ENCODE data around the gene SSBP4.
A peak's percentile ranks its signal among the peaks of the same experiment; 100 is the strongest.
"Not testable (repeated sequence)": the region's sequence is repeated elsewhere in the genome, so short reads cannot be mapped to it uniquely, and the experiment has no call there.

SSBP4 gene

GRCh38 chr19:18419195-18419698 is at the start of gene SSBP4:
SSBP4 (plus strand) TSS chr19:18419398; CDS start chr19:18419649, 251 bp downstream.
- Histone ChIP-seq H3K9me3 (ENCODE audit: control insufficient read depth, low read length) (no peaks in the 10 kb centered on the region), H3K4me1 (ENCODE audit: control insufficient read depth, insufficient read depth, low read length) (peaks cover 48% of the 10 kb centered on the region), H3K36me3 (ENCODE audit: control insufficient read depth, insufficient read depth, low read length, severe bottlenecking) (no peaks in the 10 kb centered on the region), H3K9ac (ENCODE audit: low read length) (peak within 1 kb of the TSS; percentile 85), H3K27me3 (replicated peaks; ENCODE audit: control insufficient read depth, insufficient read depth, low read length) (no peaks in the 10 kb centered on the region), H3K4me3 (ENCODE audit: low read length) (peak within 1 kb of the TSS; percentile 81)
- DNase-seq (ENCODE audit: low read depth), result peak; percentile 89

- H3K9me3 ChIP-seq (ENCODE audit: control insufficient read depth, low read length), result no peaks in the 10 kb centered on the region
- peak overlapping the region; percentile 30 for H3K4me3 ChIP-seq (ENCODE audit: low read length)
- no peaks in the 10 kb centered on the region for H3K27me3 ChIP-seq (replicated peaks; ENCODE audit: control insufficient read depth, insufficient read depth, low read length)
- no peaks in the 10 kb centered on the region for H3K36me3 ChIP-seq (ENCODE audit: control insufficient read depth, insufficient read depth, low read length, severe bottlenecking)
- peaks cover 20% of the 10 kb centered on the region for H3K4me1 ChIP-seq (ENCODE audit: control insufficient read depth, insufficient read depth, low read length)
- peak overlapping the region; percentile 63 for H3K9ac ChIP-seq (ENCODE audit: low read length)
- no peak for DNase-seq (ENCODE audit: low read depth)
Measured at GRCh38 chr19:18373407-18373891, 45.7 kb upstream of the SSBP4 start.

- no peaks in the 10 kb centered on the region for H3K36me3 ChIP-seq (ENCODE audit: control insufficient read depth, insufficient read depth, low read length, severe bottlenecking)
- H3K4me3 ChIP-seq (ENCODE audit: low read length), result peak overlapping the region; percentile 42
- H3K9me3 ChIP-seq (ENCODE audit: control insufficient read depth, low read length), result no peaks in the 10 kb centered on the region
- peak; percentile 82 for DNase-seq (ENCODE audit: low read depth)
- H3K27me3 ChIP-seq (replicated peaks; ENCODE audit: control insufficient read depth, insufficient read depth, low read length), result no peaks in the 10 kb centered on the region
- peak overlapping the region; percentile 63 for H3K9ac ChIP-seq (ENCODE audit: low read length)
- H3K4me1 ChIP-seq (ENCODE audit: control insufficient read depth, insufficient read depth, low read length), result peaks cover 25% of the 10 kb centered on the region
Measured at GRCh38 chr19:18373892-18374629, 45.1 kb upstream of the SSBP4 start.

- no peaks in the 10 kb centered on the region for H3K9me3 ChIP-seq (ENCODE audit: control insufficient read depth, low read length)
- H3K9ac ChIP-seq (ENCODE audit: low read length), result no peak overlapping the region
- no peaks in the 10 kb centered on the region for H3K27me3 ChIP-seq (replicated peaks; ENCODE audit: control insufficient read depth, insufficient read depth, low read length)
- DNase-seq (ENCODE audit: low read depth), result no peak
- H3K4me1 ChIP-seq (ENCODE audit: control insufficient read depth, insufficient read depth, low read length), result peaks cover 34% of the 10 kb centered on the region
- no peaks in the 10 kb centered on the region for H3K36me3 ChIP-seq (ENCODE audit: control insufficient read depth, insufficient read depth, low read length, severe bottlenecking)
- no peak overlapping the region for H3K4me3 ChIP-seq (ENCODE audit: low read length)
Measured at GRCh38 chr19:18377026-18377425, 42.2 kb upstream of the SSBP4 start.

GRCh38 chr19:18379803-18380747 is 39.1 kb upstream of the SSBP4 start:
- DNase-seq (ENCODE audit: low read depth), result no peak
- no peaks in the 10 kb centered on the region for H3K36me3 ChIP-seq (ENCODE audit: control insufficient read depth, insufficient read depth, low read length, severe bottlenecking)
- no peak overlapping the region for H3K4me3 ChIP-seq (ENCODE audit: low read length)
- H3K9ac ChIP-seq (ENCODE audit: low read length), result peak overlapping the region; percentile 32
- H3K9me3 ChIP-seq (ENCODE audit: control insufficient read depth, low read length), result no peaks in the 10 kb centered on the region
- H3K27me3 ChIP-seq (replicated peaks; ENCODE audit: control insufficient read depth, insufficient read depth, low read length), result no peaks in the 10 kb centered on the region
- H3K4me1 ChIP-seq (ENCODE audit: control insufficient read depth, insufficient read depth, low read length), result peaks cover 22% of the 10 kb centered on the region

- H3K27me3 ChIP-seq (replicated peaks; ENCODE audit: control insufficient read depth, insufficient read depth, low read length), result no peaks in the 10 kb centered on the region
- no peak for DNase-seq (ENCODE audit: low read depth)
- H3K36me3 ChIP-seq (ENCODE audit: control insufficient read depth, insufficient read depth, low read length, severe bottlenecking), result no peaks in the 10 kb centered on the region
- no peaks in the 10 kb centered on the region for H3K9me3 ChIP-seq (ENCODE audit: control insufficient read depth, low read length)
- H3K4me1 ChIP-seq (ENCODE audit: control insufficient read depth, insufficient read depth, low read length), result peaks cover 22% of the 10 kb centered on the region
- H3K9ac ChIP-seq (ENCODE audit: low read length), result peak overlapping the region; percentile 32
- H3K4me3 ChIP-seq (ENCODE audit: low read length), result no peak overlapping the region
Measured at GRCh38 chr19:18380843-18381242, 38.4 kb upstream of the SSBP4 start.

- not testable (repeated sequence) for H3K4me3 ChIP-seq (ENCODE audit: low read length); H3K36me3 ChIP-seq (ENCODE audit: control insufficient read depth, insufficient read depth, low read length, severe bottlenecking); H3K9me3 ChIP-seq (ENCODE audit: control insufficient read depth, low read length); H3K9ac ChIP-seq (ENCODE audit: low read length); H3K27me3 ChIP-seq (replicated peaks; ENCODE audit: control insufficient read depth, insufficient read depth, low read length); DNase-seq (ENCODE audit: low read depth)
- H3K4me1 ChIP-seq (ENCODE audit: control insufficient read depth, insufficient read depth, low read length), result peaks cover 24% of the 10 kb centered on the region
Measured at GRCh38 chr19:18383622-18384021, 35.6 kb upstream of the SSBP4 start.

GRCh38 chr19:18384775-18385174 is 34.4 kb upstream of the SSBP4 start:
- Histone ChIP-seq H3K36me3 (ENCODE audit: control insufficient read depth, insufficient read depth, low read length, severe bottlenecking) (no peaks in the 10 kb centered on the region), H3K4me1 (ENCODE audit: control insufficient read depth, insufficient read depth, low read length) (peaks cover 19% of the 10 kb centered on the region), H3K4me3 (ENCODE audit: low read length) (no peak overlapping the region), H3K9ac (ENCODE audit: low read length) (no peak overlapping the region), H3K9me3 (ENCODE audit: control insufficient read depth, low read length) (no peaks in the 10 kb centered on the region), H3K27me3 (replicated peaks; ENCODE audit: control insufficient read depth, insufficient read depth, low read length) (no peaks in the 10 kb centered on the region)
- no peak for DNase-seq (ENCODE audit: low read depth)

GRCh38 chr19:18385359-18385674 is 33.9 kb upstream of the SSBP4 start:
- no peak overlapping the region for H3K9ac ChIP-seq (ENCODE audit: low read length)
- H3K4me1 ChIP-seq (ENCODE audit: control insufficient read depth, insufficient read depth, low read length), result peaks cover 15% of the 10 kb centered on the region
- no peaks in the 10 kb centered on the region for H3K36me3 ChIP-seq (ENCODE audit: control insufficient read depth, insufficient read depth, low read length, severe bottlenecking)
- DNase-seq (ENCODE audit: low read depth), result no peak
- no peaks in the 10 kb centered on the region for H3K9me3 ChIP-seq (ENCODE audit: control insufficient read depth, low read length)
- H3K27me3 ChIP-seq (replicated peaks; ENCODE audit: control insufficient read depth, insufficient read depth, low read length), result no peaks in the 10 kb centered on the region
- H3K4me3 ChIP-seq (ENCODE audit: low read length), result no peak overlapping the region

- H3K4me3 ChIP-seq (ENCODE audit: low read length), result peak within 1 kb of the TSS; percentile 79
- peak; percentile 43 for DNase-seq (ENCODE audit: low read depth)
Measured at GRCh38 chr19:18385675-18386542, 33.3 kb upstream of the SSBP4 start, which contains the start of gene GDF15. GDF15 (plus strand) TSS chr19:18386158; CDS start chr19:18386190, 32 bp downstream.

More at GRCh38 chr19:18385675-18386542, 33.3 kb upstream of the SSBP4 start, which contains the start of gene GDF15:
- peak within 1 kb of the TSS; percentile 81 for H3K9ac ChIP-seq (ENCODE audit: low read length)
- H3K4me1 ChIP-seq (ENCODE audit: control insufficient read depth, insufficient read depth, low read length), result peaks cover 11% of the 10 kb centered on the region
- H3K36me3 ChIP-seq (ENCODE audit: control insufficient read depth, insufficient read depth, low read length, severe bottlenecking), result no peaks in the 10 kb centered on the region
- H3K9me3 ChIP-seq (ENCODE audit: control insufficient read depth, low read length), result no peaks in the 10 kb centered on the region
- H3K27me3 ChIP-seq (replicated peaks; ENCODE audit: control insufficient read depth, insufficient read depth, low read length), result no peaks in the 10 kb centered on the region

All from adipocyte (in vitro differentiated cells).